Kidney (tissue), 14 donors: ENCODE results near the gene SPECC1. TPM values are rescaled to one million over a fixed set of nuclear protein-coding genes. Genes with fewer than 3 reads are reported as not detected.

Source experiments
- DNase-seq, 5 donors: peaks; one replicate each; pipeline ENCODE4 v3.0.0-alpha.2; 2013 to 2020
- FAIRE-seq: peaks from 2 replicates; lab custom pipeline; 2012; peaks lifted over from hg19 to GRCh38; lab: Jason Lieb, UNC
- H3K27ac ChIP-seq, 2 donors: one replicate each; pipeline ENCODE4 v1.7.0; 2013; ENCODE audit warnings: low read depth in 2 of 2, low read length in 2 of 2, inconsistent platforms in 1 of 2
- H3K27me3 ChIP-seq: one replicate; pipeline ENCODE4 v1.7.1; 2013; ENCODE audit warnings: low read length, inconsistent platforms; ENCODE audit not compliant: control insufficient read depth, insufficient read depth
- H3K36me3 ChIP-seq, 3 donors: one replicate each; pipeline versions ENCODE4 v1.7.0 to v1.7.1; 2013; ENCODE audit warnings: low read length in 3 of 3, control low read depth in 1 of 3, inconsistent platforms in 1 of 3; ENCODE audit not compliant: insufficient read depth in 3 of 3, control insufficient read depth in 2 of 3
- H3K4me1 ChIP-seq, 3 donors: one replicate each; pipeline versions ENCODE4 v1.7.0 to v1.7.1; 2013; ENCODE audit warnings: low read length in 3 of 3, inconsistent platforms in 1 of 3, low read depth in 1 of 3; ENCODE audit not compliant: control insufficient read depth in 2 of 3, insufficient read depth in 2 of 3
- H3K4me3 ChIP-seq, 3 donors: one replicate each; pipeline versions ENCODE4 v1.7.0 to v1.8.1; 2013; ENCODE audit warnings: low read length in 3 of 3, control low read depth in 1 of 3, inconsistent platforms in 1 of 3
- H3K9ac ChIP-seq, 3 donors: one replicate each; pipeline versions ENCODE4 v1.7.0 to v1.7.1; 2013; ENCODE audit warnings: low read length in 3 of 3, control low read depth in 1 of 3, inconsistent platforms in 1 of 3
- H3K9me3 ChIP-seq, 3 donors: one replicate each; pipeline versions ENCODE4 v1.7.0 to v1.7.1; 2013; ENCODE audit warnings: low read length in 3 of 3, control low read depth in 1 of 3, inconsistent platforms in 1 of 3; ENCODE audit not compliant: control insufficient read depth in 2 of 3, insufficient read depth in 1 of 3
- intact Hi-C: fragments of 100-400 bp; cut with DNase I; formaldehyde crosslinking; loops from one replicate; pipeline ENCODE4 v1.11.1; 2022
- polyA plus RNA-seq: library from polyadenylated mRNA; stranded (reverse); fragments of 350-450 nt; fragmentation: Illumina TruSeq; extraction: RNeasy Lipid Tissue Mini Kit (QIAGEN cat#74804); gene quantifications from one replicate; pipeline ENCODE4 v1.2.3, GENCODE V29; 2014; ENCODE audit warnings: low read depth, low replicate concordance; ENCODE audit not compliant: insufficient read depth
- total RNA-seq: library from RNA; stranded (reverse); fragmentation: NEBNext Ultra II Directional; extraction: Animal tissue kit (Norgen Biotek cat#: 25700); gene quantifications from one replicate; pipeline ENCODE4 v1.2.1, GENCODE V29; 2021
- TF ChIP-seq, protein P1 (sequence below): IDR thresholded peaks from 3 replicates; pipeline ENCODE4 v1.5.1; 2012; ENCODE audit warnings: mild to moderate bottlenecking, moderate library complexity, borderline replicate concordance; ENCODE audit not compliant: insufficient read depth; ENCODE audit errors: extremely low read depth
- donor health status: control.
- donor health status: control.
- donor health status: control.
- donor health status: control.
- donor health status: control.
- donor health status: DM: yes; HTN: yes; CAD: no.
- donor health status: Normal renal cell carcinoma (clear cell type).

SPECC1 gene
- total and polyA plus RNA-seq, 2 donors from 2014 or later: 7.6 to 29.1 TPM

DNA sequence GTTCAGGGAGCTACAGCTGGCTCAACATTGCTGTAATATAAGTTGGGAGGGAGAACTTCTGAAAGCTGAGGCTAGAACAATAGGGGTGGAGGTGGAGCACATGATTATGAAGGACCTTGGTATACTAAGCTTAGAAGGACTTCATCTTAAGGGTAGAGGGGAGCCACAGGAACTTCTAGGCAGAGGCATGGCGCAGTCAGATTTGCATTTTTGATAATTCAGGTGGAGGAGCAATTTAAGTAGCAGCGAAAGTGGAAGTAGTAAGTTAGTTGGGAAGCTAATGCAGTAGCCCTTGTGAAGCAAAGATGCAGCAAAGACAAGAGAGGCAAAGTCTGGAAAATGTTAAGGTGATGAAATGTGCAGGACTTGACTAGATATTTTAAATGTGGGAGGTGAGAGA, 144.1 kb downstream of the SPECC1 start:
- intact Hi-C loops: loop anchor here (10.0 kb wide), 1 partner anchor 62 kb away; no protein-coding TSS in a partner anchor
- H3K27ac ChIP-seq: no peak overlapping the region
- FAIRE-seq (no peak), DNase-seq (no peak)
- no peaks in the 10 kb centered on the region for H3K27me3 ChIP-seq
- no peak overlapping the region for H3K4me3 ChIP-seq
- H3K36me3 ChIP-seq: no peaks in the 10 kb centered on the region
- no peaks in the 10 kb centered on the region for H3K9me3 ChIP-seq
- H3K4me1 ChIP-seq: peaks cover 0 to 3% (median 0%) of the 10 kb centered on the region in 3 donors
- TF ChIP-seq, protein P1, sequence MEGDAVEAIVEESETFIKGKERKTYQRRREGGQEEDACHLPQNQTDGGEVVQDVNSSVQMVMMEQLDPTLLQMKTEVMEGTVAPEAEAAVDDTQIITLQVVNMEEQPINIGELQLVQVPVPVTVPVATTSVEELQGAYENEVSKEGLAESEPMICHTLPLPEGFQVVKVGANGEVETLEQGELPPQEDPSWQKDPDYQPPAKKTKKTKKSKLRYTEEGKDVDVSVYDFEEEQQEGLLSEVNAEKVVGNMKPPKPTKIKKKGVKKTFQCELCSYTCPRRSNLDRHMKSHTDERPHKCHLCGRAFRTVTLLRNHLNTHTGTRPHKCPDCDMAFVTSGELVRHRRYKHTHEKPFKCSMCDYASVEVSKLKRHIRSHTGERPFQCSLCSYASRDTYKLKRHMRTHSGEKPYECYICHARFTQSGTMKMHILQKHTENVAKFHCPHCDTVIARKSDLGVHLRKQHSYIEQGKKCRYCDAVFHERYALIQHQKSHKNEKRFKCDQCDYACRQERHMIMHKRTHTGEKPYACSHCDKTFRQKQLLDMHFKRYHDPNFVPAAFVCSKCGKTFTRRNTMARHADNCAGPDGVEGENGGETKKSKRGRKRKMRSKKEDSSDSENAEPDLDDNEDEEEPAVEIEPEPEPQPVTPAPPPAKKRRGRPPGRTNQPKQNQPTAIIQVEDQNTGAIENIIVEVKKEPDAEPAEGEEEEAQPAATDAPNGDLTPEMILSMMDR: no peak
- H3K9ac ChIP-seq: no peak overlapping the region

DNA sequence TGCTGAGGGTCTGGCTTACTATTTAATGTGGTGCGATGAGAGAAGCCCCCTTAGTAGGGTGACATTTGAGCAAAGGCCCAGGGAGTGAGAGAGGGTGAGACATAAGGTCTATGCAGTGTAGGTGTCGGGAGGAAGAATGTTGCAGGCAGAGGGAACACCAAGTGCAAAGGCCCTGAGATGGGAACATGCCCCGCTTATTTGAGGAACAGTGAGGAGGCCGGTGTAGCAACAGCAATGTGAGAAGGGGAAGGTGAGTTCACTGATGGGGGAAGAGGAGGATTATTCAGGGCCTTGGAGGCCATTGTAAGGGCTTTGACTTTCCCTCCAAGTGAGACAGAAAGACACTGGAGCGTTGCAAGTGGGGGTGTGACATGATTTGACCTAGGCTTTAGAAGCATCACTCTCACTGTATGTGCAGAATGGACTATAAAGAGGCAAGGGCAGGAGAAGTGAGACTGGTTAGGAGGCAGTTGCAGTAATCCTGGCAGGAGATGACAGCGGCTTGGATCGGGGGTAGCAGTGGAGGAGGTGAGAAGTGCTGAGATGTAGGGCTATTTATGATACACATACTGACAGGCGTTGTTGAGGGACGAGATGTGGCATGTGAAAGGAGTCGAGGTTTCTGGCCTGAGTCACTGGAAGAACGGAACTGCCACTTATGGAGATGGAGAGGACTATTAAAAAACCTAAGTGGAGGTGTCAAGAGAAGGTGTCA, 145.3 kb downstream of the SPECC1 start:
- TF ChIP-seq, protein P1: no peak
- no peaks in the 10 kb centered on the region for H3K27me3 ChIP-seq
- H3K9ac ChIP-seq: no peak overlapping the region
- no peak overlapping the region for H3K27ac ChIP-seq
- intact Hi-C loops: loop anchor here (10.0 kb wide), 1 partner anchor 60 kb away; no protein-coding TSS in a partner anchor
- H3K4me1 ChIP-seq: peaks cover 0 to 3% (median 0%) of the 10 kb centered on the region in 3 donors
- H3K36me3 ChIP-seq: no peaks in the 10 kb centered on the region
- H3K9me3 ChIP-seq: no peaks in the 10 kb centered on the region
- H3K4me3 ChIP-seq: no peak overlapping the region
- no peak for FAIRE-seq
- peak in 1 of 5 donors; percentile 42 for DNase-seq

DNA sequence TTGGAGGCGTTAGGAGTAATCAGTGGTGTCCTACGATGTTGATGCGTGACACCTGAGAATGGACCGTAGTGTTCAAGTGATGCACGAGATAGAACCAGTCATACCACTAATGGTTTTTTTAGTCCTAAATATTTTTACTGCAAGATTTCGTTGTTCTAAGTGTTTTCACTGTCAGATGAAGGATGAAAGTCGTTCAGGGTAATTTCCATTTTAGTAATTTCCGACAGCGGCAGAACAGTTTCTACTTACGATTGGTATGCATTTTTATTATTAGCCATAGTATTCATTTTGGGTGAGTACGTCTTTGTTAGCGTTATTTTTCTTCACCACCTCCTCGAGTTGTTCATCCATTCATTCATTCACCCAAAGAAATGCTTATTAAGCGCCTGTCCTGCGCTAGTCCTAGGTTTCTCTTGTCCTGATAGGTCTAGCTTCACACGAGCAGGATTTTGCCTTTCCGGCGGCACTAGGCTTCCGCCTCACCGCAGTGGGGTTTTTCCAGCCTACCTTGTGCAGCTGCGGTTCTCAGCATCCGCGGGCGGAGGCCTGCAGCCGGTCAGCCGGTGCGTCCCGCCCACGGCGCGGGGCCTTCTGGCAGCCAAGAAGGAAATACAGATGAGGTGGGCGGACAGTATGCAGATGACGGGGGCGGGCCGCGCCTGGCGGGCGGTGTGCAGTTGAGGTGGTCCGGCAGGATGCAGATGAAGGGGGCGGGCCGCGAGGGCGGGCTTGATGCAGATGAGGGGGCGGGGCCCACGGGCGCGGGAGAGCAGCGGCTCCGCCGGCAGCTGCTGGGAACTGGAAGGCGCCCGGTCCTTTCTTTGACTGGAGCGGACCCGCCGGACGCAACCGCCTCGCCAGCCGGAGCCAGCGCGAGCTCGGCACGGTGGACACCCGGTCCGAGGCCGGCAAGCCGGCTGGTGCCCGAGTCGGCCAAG, 146.4 kb downstream of the SPECC1 start:
- FAIRE-seq (no peak), DNase-seq (peak; percentile 98 to 99 (median 99))
- Histone ChIP-seq H3K27ac (peak overlapping the region; percentile 52 to 76), H3K9me3 (no peaks in the 10 kb centered on the region), H3K27me3 (no peaks in the 10 kb centered on the region), H3K36me3 (no peaks in the 10 kb centered on the region), H3K4me3 (peak overlapping the region; percentile 49 to 69 (median 60)), H3K9ac (peak overlapping the region in 1 of 3 donors; percentile 65), H3K4me1 (peaks cover 0 to 3% (median 0%) of the 10 kb centered on the region in 3 donors)
- TF ChIP-seq, protein P1: peak; percentile 24
- intact Hi-C loops: loop anchor here (10.0 kb wide), 1 partner anchor 59 kb away; no protein-coding TSS in a partner anchor
